Panc1 (cell line): ENCODE measurements around the gene SPART.

Experiments
- CTCF ChIP-seq: fragments of 450-650 bp; IDR thresholded peaks from 2 replicates; pipeline ENCODE4 v1.5.1; 2017; ENCODE audit warnings: mild to moderate bottlenecking
- REST ChIP-seq, 2 experiments: IDR thresholded peaks; 2 replicates each; pipeline ENCODE4 v1.6.1; 2011 to 2012; ENCODE audit warnings: low read depth in 2 of 2, control low read depth in 1 of 2, low read length in 1 of 2, mild to moderate bottlenecking in 1 of 2, moderate library complexity in 1 of 2; ENCODE audit not compliant: insufficient read depth in 1 of 2
- SIN3A ChIP-seq: IDR thresholded peaks from 2 replicates; pipeline ENCODE4 v1.6.1; 2012; ENCODE audit warnings: low read depth, mild to moderate bottlenecking, low read length, moderate library complexity, borderline replicate concordance; ENCODE audit not compliant: insufficient read depth

DNA sequence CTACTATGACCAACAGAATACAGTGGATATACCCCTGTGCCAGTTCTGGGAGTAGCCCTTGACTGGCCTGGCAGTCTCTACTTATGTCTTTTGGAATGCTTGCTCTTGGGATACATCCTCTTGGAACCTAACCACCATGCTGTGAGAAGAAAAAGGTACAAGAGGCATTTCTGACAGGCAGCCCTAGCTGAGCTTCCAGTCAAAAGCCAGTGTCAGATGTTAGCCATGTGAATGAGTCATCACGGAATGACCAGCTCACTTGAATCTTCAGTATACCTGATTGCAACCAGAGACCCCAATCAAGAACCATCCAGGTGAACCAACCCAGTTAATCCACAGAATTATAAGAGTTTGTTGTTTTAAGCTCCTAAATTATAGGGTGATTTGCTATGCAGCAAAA lies 52.7 kb downstream of the SPART start:
- no peak for TF ChIP-seq CTCF
- no peak for TF ChIP-seq REST (IDR thresholded peaks at IDR 0.05; ENCODE audit: insufficient read depth in 1 of 2, low read depth in 2 of 2, low read length in 1 of 2)
- no peak for TF ChIP-seq SIN3A
